Endothelial cell of umbilical vein (primary cell): ENCODE results near the gene SIGLEC7. TPM values are rescaled to one million over a fixed set of nuclear protein-coding genes. Genes with fewer than 3 reads are reported as not detected.

ENCODE experiments used
- BruUV-seq: library from RNA; stranded (reverse); fragments of 400-500 nt; replicated peaks from 2 replicates; lab custom pipeline; 2021; lab: Mats Ljungman, UMichigan
- CTCF ChIA-PET: fragments of 300-600, 350-600 bp; sonication (Branson Sonifier 250); formaldehyde crosslinking; loops from one replicate; lab custom pipeline; 2021; ENCODE audit warnings: antibody characterized with exemption, inconsistent platforms; lab: Charles Lee
- POLR2A ChIA-PET: fragments of 300-600, 350-600 bp; sonication (Branson Sonifier 250); formaldehyde crosslinking; loops from one replicate; lab custom pipeline; 2021; ENCODE audit warnings: antibody characterized with exemption, inconsistent platforms; lab: Charles Lee
- DNase-seq: peaks from one replicate; pipeline ENCODE4 v3.0.0-alpha.2; 2011; ENCODE audit warnings: low read depth, low spot score
- FAIRE-seq: peaks from 2 replicates; lab custom pipeline; 2011; peaks lifted over from hg19 to GRCh38; lab: Jason Lieb, UNC
- H2AFZ ChIP-seq: 2 replicates; pipeline ENCODE4 v1.6.0; 2012; ENCODE audit warnings: low read depth, low read length, control low read depth, inconsistent platforms
- H3K27ac ChIP-seq: 2 replicates; pipeline ENCODE4 v1.5.1; 2011; ENCODE audit warnings: low read depth, mild to moderate bottlenecking, control low read depth, low read length, moderate library complexity; ENCODE audit not compliant: insufficient read depth
- H3K27me3 ChIP-seq, 2 experiments: 2 replicates each; pipeline versions ENCODE4 v1.6.0 to v1.6.1; 2011; ENCODE audit warnings: low read length in 2 of 2, mixed read lengths in 1 of 2; ENCODE audit not compliant: control insufficient read depth in 2 of 2, insufficient read depth in 2 of 2
- H3K36me3 ChIP-seq, 2 experiments: 2 replicates in 1 of 2; 3 replicates in 1 of 2; pipeline ENCODE4 v1.5.1; 2011; ENCODE audit warnings: low read length in 2 of 2, mild to moderate bottlenecking in 1 of 2, moderate library complexity in 1 of 2; ENCODE audit not compliant: control insufficient read depth in 2 of 2, insufficient read depth in 2 of 2; ENCODE audit errors: extremely low read depth in 1 of 2
- H3K4me1 ChIP-seq: 3 replicates; pipeline ENCODE4 v1.5.1; 2011; ENCODE audit warnings: mild to moderate bottlenecking, low read length; ENCODE audit not compliant: control insufficient read depth, insufficient read depth; ENCODE audit errors: extremely low read depth
- H3K4me2 ChIP-seq: 2 replicates; pipeline ENCODE4 v1.6.1; 2011; ENCODE audit warnings: low read length, control low read depth, mixed read lengths; ENCODE audit not compliant: insufficient read depth
- H3K4me3 ChIP-seq, 3 experiments: fragments of 200-600 bp in 1 of 3; sonication (generic), shearing (Covaris generic) in 1 of 3; replicated peaks in 1 of 3; 2 replicates each; pipeline ENCODE4 v1.5.1; 2011 to 2016; ENCODE audit warnings: control low read depth in 3 of 3, low read length in 3 of 3, mild to moderate bottlenecking in 2 of 3, inconsistent platforms in 1 of 3, low read depth in 1 of 3, moderate library complexity in 1 of 3; ENCODE audit not compliant: insufficient read depth in 1 of 3
- H3K79me2 ChIP-seq: 2 replicates; pipeline ENCODE4 v1.6.0; 2012; ENCODE audit warnings: low read length, inconsistent platforms; ENCODE audit not compliant: control insufficient read depth, insufficient read depth
- H3K9ac ChIP-seq: replicated peaks from 2 replicates; pipeline ENCODE3; 2011; ENCODE audit warnings: low read length, control low read depth; ENCODE audit not compliant: insufficient read depth; ENCODE audit errors: extremely low read depth
- H3K9me1 ChIP-seq: replicated peaks from 3 replicates; pipeline ENCODE4 v1.6.0; 2011; ENCODE audit warnings: mild to moderate bottlenecking, low read length; ENCODE audit not compliant: control insufficient read depth, insufficient read depth; ENCODE audit errors: extremely low read depth
- H3K9me3 ChIP-seq: replicated peaks from 2 replicates; pipeline ENCODE4 v1.5.1; 2012; ENCODE audit warnings: low read length, inconsistent platforms; ENCODE audit not compliant: control insufficient read depth, insufficient read depth
- H4K20me1 ChIP-seq: replicated peaks from 2 replicates; pipeline ENCODE3; 2011; ENCODE audit warnings: mild to moderate bottlenecking, low read length; ENCODE audit not compliant: control insufficient read depth, insufficient read depth; ENCODE audit errors: extremely low read depth
- CTCF ChIP-seq, 2 donors: IDR thresholded peaks; 1 replicate in 1 of 2; 2 replicates in 1 of 2; pipeline ENCODE4 v1.5.1; 2011; ENCODE audit warnings: low read length in 2 of 2, mild to moderate bottlenecking in 2 of 2, moderate library complexity in 2 of 2, control low read depth in 1 of 2, inconsistent platforms in 1 of 2, low read depth in 1 of 2; ENCODE audit not compliant: insufficient read depth in 1 of 2; ENCODE audit errors: extremely low read depth in 1 of 2
- EZH2 ChIP-seq: IDR thresholded peaks from 2 replicates; pipeline ENCODE4 v1.6.1; 2012; ENCODE audit warnings: borderline replicate concordance, low read depth, mild to moderate bottlenecking, moderate library complexity, low read length, inconsistent platforms; ENCODE audit not compliant: severe bottlenecking
- FOS ChIP-seq: IDR thresholded peaks from 2 replicates; pipeline ENCODE4 v1.6.1; 2011; ENCODE audit warnings: mild to moderate bottlenecking, low read length, moderate library complexity, borderline replicate concordance; ENCODE audit not compliant: insufficient read depth
- GATA2 ChIP-seq: IDR thresholded peaks from 2 replicates; pipeline ENCODE4 v1.7.0; 2011; ENCODE audit warnings: low read depth, mild to moderate bottlenecking, moderate library complexity, mixed read lengths, low read length; ENCODE audit not compliant: insufficient read length, insufficient read depth
- JUN ChIP-seq: IDR thresholded peaks from 2 replicates; pipeline ENCODE4 v1.6.1; 2011; ENCODE audit warnings: borderline replicate concordance, low read depth; ENCODE audit not compliant: insufficient read length, insufficient read depth
- MAX ChIP-seq: IDR thresholded peaks from 2 replicates; pipeline ENCODE4 v1.6.1; 2011; ENCODE audit not compliant: insufficient read depth, insufficient read length
- MYC ChIP-seq: IDR thresholded peaks from one replicate; pipeline ENCODE4 v1.6.1; 2011; ENCODE audit warnings: mild to moderate bottlenecking, low read depth, low read length
- POLR2A ChIP-seq: IDR thresholded peaks from 2 replicates; pipeline ENCODE4 v1.6.1; 2012; ENCODE audit warnings: low read depth, mild to moderate bottlenecking, control low read depth, low read length
- POLR2AphosphoS5 ChIP-seq: IDR thresholded peaks from 2 replicates; pipeline ENCODE4 v1.6.1; 2012; ENCODE audit warnings: low read depth, mild to moderate bottlenecking, control low read depth, low read length, moderate library complexity; ENCODE audit not compliant: insufficient read depth
- dilution Hi-C: fragments of 300-500 bp; cut with MboI; formaldehyde crosslinking; loops from one replicate; pipeline ENCODE4 v1.15.0; 2019; ENCODE audit warnings: low sequenced_read_pairs; ENCODE audit not compliant: extremely low pct_ligation_motif_present
- intact Hi-C: fragments of 100-400 bp; cut with micrococcal nuclease; formaldehyde crosslinking; loops from one replicate; pipeline ENCODE4 v1.10.0; 2022
- polyA plus RNA-seq, 4 experiments: library from polyadenylated mRNA; depleted of rRNA in 3 of 4; stranded (reverse) in 3 of 4; unstranded in 1 of 4; fragments of >200 nt; gene quantifications; 2 replicates each; pipeline versions ENCODE4 v1.2.1 to v1.2.3, GENCODE V29; 2011 to 2012; ENCODE audit warnings: missing spikeins in 1 of 4
- total RNA-seq: library from RNA; stranded (reverse); gene quantifications from 2 replicates; pipeline ENCODE4 v1.2.3, GENCODE V29; 2021

SIGLEC7 gene
- total and polyA plus RNA-seq, 2 donors (not counting 3 experiments of a cell fraction or from before 2014, with no cell fraction given), result not detected

- CTCF ChIA-PET, result interaction anchor here (0.9 to 1.3 kb wide), 2 partner anchors 44 to 500 kb away, joined by 3 to 6 read pairs; no protein-coding TSS in a partner anchor
- intact Hi-C loops, result no loop called here
- POLR2A ChIA-PET, result no interaction called here
Observed at GRCh38 chr19:51156710-51157109, 14.6 kb downstream of the SIGLEC7 start.

More at GRCh38 chr19:51156710-51157109, 14.6 kb downstream of the SIGLEC7 start:
- BruUV-seq, result no TSS peak
- no peaks in the 10 kb centered on the region for H3K79me2 ChIP-seq
- H3K27me3 ChIP-seq, result no peaks in the 10 kb centered on the region
- H2AFZ ChIP-seq, result no peak overlapping the region
- dilution Hi-C loops, result no loop called here
- H4K20me1 ChIP-seq, result no peaks in the 10 kb centered on the region
- no peak overlapping the region for H3K27ac ChIP-seq
- H3K4me1 ChIP-seq, result no peaks in the 10 kb centered on the region
- H3K9me3 ChIP-seq, result no peaks in the 10 kb centered on the region
- H3K9me1 ChIP-seq, result no peaks in the 10 kb centered on the region
- FAIRE-seq (no peak), DNase-seq (no peak)
- no peak overlapping the region for H3K4me3 ChIP-seq
- H3K9ac ChIP-seq, result no peak overlapping the region
- H3K36me3 ChIP-seq, result no peaks in the 10 kb centered on the region
- no peak overlapping the region for H3K4me2 ChIP-seq
- TF ChIP-seq GATA2 (no peak), EZH2 (no peak), POLR2AphosphoS5 (no peak), JUN (no peak), MAX (no peak), FOS (no peak), MYC (no peak), POLR2A (no peak), CTCF (IDR thresholded peaks at IDR 0.05; ENCODE audit: extremely low read depth in 1 of 2, insufficient read depth in 1 of 2, low read depth in 1 of 2, low read length in 2 of 2) (no peak)
